DMS153 (cell line): ENCODE measurements around the gene CORO2A.

Experiments
- DNase-seq: peaks from one replicate; lab custom pipeline; 2025; lab: John Stamatoyannopoulos, UW

The CORO2A gene, protein sequence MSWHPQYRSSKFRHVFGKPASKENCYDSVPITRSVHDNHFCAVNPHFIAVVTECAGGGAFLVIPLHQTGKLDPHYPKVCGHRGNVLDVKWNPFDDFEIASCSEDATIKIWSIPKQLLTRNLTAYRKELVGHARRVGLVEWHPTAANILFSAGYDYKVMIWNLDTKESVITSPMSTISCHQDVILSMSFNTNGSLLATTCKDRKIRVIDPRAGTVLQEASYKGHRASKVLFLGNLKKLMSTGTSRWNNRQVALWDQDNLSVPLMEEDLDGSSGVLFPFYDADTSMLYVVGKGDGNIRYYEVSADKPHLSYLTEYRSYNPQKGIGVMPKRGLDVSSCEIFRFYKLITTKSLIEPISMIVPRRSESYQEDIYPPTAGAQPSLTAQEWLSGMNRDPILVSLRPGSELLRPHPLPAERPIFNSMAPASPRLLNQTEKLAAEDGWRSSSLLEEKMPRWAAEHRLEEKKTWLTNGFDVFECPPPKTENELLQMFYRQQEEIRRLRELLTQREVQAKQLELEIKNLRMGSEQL

DNA sequence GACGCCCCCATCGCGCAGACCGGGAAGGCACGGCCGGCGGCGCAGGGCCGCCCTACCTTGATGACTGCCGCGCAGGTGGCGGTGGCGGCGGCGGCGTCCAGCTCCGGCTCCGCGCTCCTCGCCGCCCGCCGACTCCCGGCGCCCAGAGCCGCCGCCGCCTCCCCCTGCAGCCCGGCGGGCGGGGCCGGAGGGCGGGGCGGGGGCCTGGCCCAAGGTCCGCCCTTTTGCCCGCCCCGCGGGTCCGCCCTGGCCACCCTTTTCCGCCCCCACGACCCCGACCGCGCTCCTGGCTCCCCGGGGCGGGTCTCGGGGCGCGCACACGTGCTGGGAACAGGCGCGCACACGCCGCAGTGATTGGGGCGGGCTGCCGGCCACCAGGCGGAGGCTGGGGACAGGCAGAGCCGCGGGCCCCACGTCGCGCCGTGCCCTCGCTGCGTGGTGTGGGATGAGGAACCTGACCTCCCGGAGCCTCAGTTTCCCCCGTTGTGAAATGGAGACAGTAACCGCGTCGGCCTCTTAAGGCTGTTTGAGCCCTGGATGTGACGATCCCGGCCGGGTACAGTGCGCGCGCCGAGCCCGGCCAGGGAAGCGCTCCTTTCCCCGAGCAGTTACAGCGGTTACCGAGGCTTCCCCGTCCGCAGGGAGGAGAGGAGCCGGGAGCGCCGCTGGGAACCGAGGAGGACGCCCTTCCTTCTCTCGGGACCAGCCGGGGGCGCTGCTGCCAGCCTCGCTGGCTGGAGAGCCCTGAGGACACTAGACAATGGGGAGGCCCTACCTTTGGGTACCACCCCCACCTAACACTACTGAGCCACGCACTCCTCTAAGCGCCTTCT, at the start of gene CORO2A:
Gene CORO2A (minus strand): TSS at position 135 of the 833 bp plus-strand sequence. CDS start 34,977 bp downstream, outside the sequence.
- peak; percentile 82 for DNase-seq

DNA sequence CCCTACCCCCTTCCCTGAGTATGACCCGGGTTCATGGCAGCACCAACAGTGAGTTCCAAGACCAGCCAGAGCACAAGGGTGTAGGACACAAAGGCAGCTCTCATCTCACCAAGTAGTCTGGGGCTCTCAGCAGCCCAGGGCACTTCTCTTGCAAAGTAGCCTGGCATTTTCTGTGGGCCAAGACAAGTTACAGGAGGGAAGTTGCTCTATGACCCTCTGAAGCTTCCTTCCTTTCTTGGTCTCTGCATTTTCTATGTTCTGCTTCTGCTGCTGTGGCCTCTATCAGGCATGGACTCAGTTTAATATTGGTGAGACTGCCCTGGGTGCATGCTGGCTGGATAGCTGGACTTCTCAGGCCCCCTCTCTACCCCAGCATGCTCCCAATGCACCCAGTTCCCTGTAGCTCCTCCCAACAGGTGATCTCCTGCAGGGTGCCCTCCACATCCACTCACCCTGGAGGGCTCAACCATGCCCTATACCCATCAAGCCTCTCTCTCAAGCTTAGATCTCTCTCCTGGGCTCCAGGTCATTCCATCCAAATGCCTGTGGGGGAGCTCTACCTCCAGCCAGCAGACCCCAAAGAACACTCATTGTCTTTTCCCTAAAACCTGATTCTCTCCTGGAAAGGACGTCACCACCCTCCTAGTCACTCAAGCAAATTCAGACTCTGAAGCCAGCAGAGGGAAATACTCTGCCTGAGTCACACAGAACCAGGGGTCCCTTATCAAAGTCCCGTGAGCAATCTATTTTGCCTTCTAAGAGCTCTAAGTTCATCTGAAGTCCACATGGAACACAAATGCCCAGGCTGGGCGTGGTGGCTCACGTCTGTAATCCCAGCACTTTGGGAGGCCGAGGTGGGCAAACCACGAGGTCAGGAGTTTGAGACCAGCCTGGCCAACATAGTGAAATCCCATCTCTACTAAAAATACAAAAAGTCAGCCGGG, 49.2 kb upstream of the CORO2A start:
- no peak for DNase-seq

DNA sequence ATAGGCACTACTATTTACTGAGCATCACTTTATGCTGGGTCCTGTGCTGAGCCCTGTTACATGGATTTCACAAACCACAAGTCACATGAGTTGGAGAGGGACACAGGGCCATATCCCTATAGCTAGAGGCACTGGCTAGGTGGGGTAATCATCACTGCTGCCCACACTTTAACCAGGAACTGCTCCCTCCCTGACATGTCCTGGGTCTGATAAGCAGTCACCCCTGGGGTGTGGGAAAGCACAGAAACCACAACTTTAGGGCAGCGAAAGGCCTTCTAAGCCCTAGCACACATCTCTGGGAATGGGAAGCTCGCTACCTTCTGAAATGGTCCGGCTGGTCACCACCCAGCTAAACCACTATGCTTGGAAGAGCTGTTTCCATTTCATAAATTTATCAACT, 48.0 kb upstream of the CORO2A start:
- no peak for DNase-seq

DNA sequence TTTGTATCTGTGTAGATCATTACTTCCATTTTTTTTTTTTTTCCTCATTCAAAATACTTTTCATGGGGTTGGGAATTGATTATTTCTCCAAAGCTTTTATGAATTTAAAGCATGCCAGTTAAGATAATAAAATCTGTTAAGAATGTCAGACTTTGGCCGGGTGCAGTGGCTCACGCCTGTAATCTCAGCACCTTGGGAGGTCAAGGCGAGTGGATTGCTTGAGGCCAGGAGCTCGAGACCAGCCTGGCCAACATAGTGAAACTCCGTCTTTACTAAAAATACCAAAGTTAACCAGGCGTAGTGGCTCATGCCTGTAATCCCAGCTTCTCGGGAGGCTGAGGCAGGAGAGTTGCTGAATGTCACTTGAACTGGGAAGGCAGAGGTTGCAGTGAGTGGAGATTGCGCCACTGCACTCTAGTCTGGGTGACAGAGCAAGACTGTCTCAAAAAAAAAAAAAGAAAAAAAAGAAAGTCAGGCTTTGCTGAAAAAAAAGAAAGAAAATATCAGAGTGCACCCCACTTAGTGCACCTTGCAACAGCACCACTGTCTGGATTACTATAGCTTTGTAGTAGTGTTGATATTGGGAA, 44.6 kb upstream of the CORO2A start:
- no peak for DNase-seq

DNA sequence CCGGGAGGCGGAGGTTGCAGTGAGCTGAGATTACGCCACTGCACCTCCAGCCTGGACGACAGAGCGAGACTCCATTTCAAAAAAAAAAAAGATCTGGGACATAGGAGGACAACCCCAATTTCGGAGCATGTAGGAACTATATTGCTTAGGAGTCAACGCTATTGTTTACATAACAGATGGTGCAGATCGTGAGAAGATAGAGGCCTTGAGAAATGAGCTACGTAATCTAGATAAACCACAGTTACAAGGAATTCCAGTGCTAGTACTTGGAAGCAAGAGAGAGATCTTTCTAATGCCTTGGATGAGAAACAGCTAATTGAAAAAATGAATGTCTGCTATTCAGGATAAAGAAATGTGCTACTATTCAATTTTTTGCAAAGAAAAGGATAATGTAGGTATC, 42.7 kb upstream of the CORO2A start:
- no peak for DNase-seq

DNA sequence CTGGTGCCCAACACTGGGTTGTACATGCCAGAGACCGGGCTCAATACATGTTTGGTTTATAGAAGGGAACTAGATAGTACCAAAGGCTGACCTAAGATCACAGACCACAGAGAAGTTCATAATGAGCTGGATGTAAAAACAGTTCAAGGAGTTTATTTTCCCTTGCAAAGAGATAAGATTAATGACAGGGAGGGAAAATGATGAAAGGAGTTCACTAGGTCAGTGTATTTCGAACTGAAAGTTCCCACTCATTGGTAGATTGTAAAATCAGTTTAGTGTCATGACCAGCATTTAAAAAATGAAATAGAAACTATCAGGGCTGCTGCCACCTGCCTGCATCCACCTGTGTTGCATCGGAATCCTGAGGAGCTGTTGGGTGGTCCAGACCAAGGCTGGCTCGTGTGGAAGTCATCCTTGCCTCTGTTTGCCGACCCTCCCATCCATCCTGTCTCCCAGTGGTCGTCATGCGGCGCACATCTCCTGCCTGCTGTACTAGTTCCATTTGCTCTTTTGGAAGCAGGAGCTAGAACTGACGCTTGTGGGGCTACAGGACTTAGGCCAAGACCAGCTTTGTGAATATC, 41.9 kb upstream of the CORO2A start:
- no peak for DNase-seq

DNA sequence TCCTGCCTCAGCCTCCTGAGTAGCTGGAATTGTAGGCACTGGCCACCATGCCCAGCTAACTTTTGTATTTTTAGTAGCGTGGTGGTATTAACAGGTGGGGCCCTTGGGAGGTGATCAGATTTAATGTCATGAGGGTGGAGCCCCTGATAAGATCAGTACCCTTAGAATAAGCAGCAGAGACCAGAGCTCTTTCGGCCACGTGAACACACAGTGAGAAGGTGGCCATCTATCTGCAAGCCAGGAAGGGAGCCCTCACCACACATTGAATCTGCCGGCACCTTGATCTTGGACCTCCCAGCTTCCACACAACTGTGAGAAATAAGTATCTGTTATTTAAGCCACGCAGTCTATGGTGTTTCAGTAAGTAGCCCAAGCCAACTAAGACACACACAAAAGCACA, 40.5 kb upstream of the CORO2A start:
- no peak for DNase-seq

DNA sequence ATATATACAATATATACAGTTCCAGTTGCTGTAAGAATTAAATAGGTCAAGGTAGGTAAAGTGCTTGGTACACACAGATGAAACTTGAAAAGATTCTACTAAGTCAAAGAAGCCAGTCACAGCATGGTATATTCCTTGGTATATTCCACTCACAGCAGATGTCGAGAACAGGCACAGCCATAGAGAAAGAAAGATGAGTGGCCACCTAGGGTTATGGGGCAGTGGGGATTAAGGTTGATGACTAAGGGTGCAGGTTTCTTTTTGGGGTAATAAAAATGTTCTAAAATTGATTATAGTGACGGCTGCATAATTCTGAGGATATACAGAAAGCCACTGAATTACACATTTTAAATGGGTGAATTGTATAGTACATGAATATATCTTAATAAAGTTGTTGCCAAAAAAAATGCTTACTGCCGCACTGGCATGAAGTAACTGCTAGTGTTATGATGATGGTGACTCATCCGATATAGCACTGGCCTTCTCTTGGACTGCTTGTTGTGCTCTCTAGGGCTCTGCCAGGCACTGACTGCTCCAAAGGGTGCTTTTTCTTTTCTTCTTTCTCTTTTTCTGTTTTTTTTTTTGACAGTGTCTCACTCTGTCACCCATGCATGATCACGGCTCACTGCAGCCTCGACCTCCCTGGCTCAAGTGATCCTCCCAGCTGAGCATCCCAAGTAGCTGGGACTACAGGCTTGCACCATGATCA, 39.5 kb upstream of the CORO2A start:
- no peak for DNase-seq

DNA sequence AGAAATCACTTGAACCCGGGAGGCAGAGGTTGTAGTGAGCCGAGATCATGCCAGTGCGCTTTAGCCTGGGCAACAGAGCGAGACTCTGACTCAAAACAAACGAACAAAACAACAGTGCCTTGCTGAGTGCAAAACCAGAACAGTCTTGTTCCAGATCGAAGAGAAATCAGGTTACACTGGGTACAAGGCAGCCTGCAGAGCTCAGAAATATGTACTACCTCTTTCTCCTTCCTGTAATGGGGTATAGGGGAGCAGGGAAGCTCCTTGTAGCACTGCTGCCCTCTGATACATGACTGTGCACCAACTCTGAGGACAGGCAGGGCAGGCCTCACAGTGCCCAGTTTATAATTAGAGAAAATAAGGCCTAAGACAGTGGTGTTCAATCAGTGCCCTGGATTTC, 38.4 kb upstream of the CORO2A start:
- DNase-seq: no peak

DNA sequence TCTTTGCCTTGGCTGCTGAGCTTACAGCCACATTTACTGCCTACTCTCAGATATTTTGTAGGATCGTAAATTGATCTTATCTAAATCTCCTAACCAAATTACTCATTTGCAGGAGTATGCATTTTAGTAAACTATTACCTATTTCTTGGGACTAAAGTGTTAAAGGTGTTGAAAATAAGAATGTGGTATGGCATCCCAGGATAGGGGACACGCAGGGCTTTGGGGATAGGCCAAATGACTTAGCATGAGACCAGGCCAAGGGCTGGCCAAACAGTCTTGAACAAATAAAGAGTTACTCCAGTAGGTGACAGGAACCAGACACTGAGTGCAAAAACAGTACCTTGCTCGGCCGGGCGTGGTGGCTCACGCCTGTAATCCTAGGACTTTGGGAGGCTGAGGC, 37.9 kb upstream of the CORO2A start:
- DNase-seq: no peak

DNA sequence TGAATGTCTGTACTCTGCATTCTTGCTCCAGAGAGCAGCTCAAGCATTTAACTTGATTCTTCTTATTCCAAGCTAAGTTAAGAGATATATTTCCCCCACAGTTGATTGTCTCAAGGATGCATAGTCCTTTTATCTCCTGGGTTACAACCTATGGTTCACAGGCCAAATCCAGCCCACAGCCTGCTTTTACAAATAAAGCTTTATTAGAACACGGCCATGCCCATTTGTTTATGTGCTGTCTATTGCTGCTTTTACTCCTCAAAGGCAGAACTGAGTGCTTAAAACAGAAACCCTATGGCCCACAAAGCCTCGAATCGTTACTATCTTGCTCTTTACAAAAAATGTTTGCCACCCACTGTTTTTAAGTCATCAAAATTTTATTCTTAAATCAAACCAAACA, 37.2 kb upstream of the CORO2A start:
- DNase-seq: no peak

DNA sequence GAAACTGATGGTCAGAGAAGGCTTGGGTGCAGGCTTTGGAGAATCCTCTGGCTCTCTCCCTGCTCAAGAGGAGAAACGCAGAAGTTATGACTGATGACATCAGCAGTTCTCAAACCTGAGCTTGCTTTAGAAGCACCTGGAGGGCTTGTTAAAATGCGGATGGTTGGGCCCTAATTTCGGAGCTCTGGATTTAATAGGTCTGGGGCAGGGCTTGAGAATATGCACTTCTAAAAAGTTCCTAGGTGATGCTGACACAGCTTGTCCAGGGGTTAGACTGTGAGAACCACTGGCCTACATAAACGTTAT, 36.6 kb upstream of the CORO2A start:
- no peak for DNase-seq

DNA sequence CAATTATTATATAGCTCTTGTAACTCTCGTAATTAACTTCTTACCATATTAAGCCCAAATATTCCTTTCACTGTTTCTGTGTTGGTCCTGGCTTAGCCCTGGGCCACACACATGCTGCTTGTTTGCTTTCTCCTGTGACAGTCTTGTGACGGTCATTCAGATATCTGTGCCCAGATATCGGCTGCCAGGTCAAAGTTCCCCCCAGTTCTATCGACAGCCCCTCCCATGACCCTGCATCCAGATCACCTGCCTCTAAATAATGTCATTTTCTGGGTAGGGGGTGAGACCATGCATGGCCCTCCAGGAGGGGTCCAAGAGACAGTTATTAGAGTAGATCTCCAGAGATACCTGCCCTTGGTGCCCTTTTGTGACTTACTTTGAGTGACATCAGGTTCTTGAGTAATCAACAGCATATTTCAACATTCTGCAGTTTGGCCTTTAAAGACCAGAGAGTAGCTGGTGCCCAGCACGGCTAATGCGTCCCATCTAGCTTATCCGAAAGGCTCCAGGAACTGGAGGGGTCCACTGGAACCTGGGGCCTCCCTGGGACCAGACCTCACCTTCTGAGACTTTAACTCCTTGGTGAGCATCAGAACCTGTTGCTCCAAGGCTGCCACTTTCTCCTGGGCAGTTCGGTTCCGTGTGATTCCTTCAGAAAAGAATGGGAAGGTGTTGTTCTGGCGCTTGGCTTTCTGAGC, 36.1 kb upstream of the CORO2A start:
- DNase-seq: no peak

DNA sequence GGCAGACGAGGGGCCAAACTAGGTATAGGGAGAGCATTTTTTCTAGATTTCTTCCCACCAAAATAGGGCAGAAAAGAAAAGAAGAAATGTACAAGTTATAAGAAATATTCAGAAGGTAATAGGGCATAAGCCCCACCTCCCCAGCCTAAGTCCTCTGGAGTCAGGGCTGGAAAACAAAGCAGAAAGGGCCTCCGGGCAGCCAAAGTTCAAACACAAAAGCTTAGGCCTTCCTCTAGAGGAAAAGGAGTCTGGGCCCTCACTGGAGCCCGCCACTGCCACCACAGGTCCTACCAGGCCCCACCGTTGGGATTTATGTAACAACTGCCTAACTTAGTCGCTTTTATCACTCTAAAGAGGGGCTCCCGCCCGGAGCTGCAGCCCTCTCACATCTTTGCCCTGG, 35.4 kb upstream of the CORO2A start:
- DNase-seq: no peak

DNA sequence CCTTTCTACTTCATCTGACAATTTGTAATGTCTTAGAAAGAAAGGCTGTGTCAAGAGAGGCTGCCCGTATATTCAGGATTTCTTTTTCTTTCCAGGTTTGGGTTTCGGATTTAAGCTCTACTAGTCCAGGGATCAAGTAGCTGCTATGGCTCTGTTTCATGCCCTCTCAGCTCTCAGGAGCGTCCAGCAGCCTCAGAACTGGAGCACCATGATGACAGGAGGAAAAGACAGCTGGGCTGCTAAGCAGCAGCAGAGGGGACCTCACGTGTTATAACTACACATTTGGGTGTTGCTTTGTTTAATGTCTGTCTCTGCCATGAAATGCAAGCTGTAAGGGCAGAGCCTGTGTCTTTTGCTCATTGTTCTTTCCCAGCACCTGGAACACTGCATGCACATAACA, 34.5 kb upstream of the CORO2A start:
- no peak for DNase-seq

DNA sequence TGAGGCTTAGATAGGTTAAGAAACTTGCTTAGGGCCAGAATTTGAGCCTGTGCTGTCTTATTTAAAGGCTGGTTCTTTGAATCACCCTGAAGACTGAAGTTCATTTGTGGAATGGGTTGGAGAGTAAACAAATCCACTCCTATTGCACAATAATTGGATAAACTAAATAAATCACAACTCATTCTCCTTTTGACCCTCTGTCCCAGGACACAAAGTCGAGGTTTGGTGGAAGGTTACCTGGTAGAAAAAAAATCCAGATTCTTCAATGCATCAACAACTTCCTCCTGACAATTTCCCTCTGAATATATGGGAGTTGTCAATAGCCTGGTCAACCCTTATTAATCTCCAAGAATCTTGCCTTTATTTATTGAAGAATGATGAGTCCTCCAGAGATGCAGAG, 34.1 kb upstream of the CORO2A start:
- DNase-seq: no peak

DNA sequence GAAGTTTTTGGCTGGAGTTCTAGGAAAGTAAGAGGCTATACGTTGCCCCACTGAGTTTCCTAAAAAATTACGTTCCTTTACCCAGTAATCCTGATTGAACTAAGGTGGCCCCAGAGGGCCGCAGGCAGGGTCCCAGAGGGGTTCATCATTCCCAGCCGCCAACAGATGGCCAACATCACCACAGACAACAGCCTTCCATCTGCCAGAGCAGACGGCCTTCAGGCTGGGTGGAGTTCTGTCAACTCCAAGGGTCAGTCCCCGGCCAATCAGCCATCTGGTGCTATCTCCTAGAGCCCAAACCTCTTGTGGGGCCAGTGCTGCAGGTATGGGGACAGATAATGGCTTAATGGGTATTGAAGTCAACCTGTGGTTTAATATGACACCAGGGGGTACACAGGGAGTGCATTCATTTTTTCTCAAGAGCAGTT, 32.6 kb upstream of the CORO2A start:
- no peak for DNase-seq

DNA sequence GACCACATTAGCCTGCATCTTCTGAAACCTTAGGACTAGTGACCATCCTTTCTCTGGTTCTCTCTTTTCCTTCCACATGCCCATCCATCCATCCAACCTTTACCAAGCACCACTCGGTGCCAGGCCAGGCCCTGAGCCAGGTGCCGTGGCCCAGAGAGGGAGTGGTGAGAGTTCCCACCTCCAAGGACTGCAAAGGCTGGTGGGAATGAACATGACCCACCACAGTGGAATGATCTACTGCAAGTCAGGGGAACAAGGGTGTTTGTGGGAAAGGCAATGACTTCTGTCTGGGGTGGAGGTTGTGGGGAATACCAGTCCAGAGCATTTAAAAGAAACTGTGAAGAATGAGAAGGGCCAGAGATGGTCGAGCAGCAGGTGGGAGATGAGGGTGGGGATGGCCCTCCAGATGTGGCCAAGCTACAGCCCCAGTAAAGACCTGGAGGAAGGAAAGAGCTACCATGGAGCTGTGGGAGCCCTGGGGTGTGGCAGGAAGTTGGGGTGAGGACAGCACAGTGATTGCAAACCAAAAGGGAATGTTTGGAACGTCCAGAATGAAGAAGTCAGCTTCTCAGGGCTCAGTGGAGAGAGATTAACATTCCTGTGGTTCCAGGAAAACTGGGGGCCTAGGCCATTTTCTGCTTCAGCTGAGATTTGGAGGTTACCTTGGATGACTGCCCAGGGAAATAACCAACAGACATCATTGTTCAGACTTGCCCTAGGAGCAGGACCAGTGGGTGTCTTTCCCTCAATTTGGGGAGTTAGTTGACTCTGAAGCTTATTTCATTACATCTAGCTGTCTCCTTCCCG, 30.7 kb upstream of the CORO2A start:
- no peak for DNase-seq

DNA sequence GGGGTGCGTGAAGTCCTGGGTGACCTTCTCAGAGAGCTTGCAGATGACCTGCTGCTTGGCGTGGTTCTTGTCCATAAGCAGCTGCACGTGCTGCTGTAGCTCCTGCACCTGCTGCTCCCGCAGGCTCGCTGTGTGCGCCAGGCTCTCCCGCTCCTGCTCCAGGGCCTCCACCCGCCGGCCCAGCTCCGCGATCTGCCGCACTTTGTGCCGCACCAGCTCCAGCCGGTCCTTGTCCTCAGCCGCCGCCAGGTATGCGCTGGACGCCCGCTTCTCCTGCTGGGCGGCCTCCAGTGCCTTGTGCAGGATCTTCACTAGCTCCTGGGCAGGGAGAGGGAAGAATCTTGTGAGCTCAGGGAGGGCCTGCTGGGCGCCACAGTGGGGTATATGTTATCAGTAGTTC, 28.5 kb upstream of the CORO2A start:
- DNase-seq: no peak
